ENCODE data around the gene TECR. TPM values are rescaled to one million over a fixed set of nuclear protein-coding genes. Genes with fewer than 3 reads are reported as not detected.

TECR gene
- total RNA-seq (100 to 1,000 TPM; 189 to 194 TPM), polyA plus RNA-seq (100 to 1,000 TPM; 246 to 269 TPM)

- H3K4me1 Mint-ChIP-seq = peaks cover 17 to 65% (median 44%) of the 10 kb centered on the region in 4 donors
- peak within 1 kb of the TSS; percentile 88 for H3K27ac ChIP-seq (ENCODE audit: low read depth, low read length)
- H3K27ac Mint-ChIP-seq = peak within 1 kb of the TSS; percentile 98 to 100 (median 99)
- H3K27me3 Mint-ChIP-seq = no peaks in the 10 kb centered on the region
- no peaks in the 10 kb centered on the region for H3K9me3 ChIP-seq (ENCODE audit: control insufficient read depth in 1 of 2, low read length in 2 of 2)
- intact Hi-C loops (cut with micrococcal nuclease) = loop anchor here (1.0 to 10.0 kb wide), 4 partner anchors 11 to 685 kb away; partner anchors contain the start of gene DNAJB1
- peaks cover 9 to 19% of the 10 kb centered on the region in 2 donors for H3K36me3 Mint-ChIP-seq
- ChIA-PET POLR2A (ENCODE audit: partially characterized antibody) (interaction anchor here (0.7 to 28.2 kb wide), 5 partner anchors 18 to 57 kb away, joined by 3 to 1220 read pairs (median 4); partner anchors contain the start of genes DNAJB1 and GIPC1), CTCF (ENCODE audit: partially characterized antibody) (interaction anchor here (0.9 to 1.4 kb wide), 2 partner anchors 12 to 13 kb away, joined by 3 read pairs; partner anchors contain the start of gene DNAJB1)
- H3K4me1 ChIP-seq (ENCODE audit: insufficient read depth, low read length) = peaks cover 47% of the 10 kb centered on the region
- peaks cover 4% of the 10 kb centered on the region for H3K36me3 ChIP-seq (ENCODE audit: insufficient read depth, low read length)
- peak within 1 kb of the TSS; percentile 99 to 100 for H3K4me3 ChIP-seq (ENCODE audit: low read length in 2 of 2)
- peak; percentile 100 for DNase-seq
- no peaks in the 10 kb centered on the region for H3K27me3 ChIP-seq (ENCODE audit: insufficient read depth, low read length)
- peaks cover 0 to 2% (median 0%) of the 10 kb centered on the region in 8 donors for H3K9me3 Mint-ChIP-seq
- H3K4me3 Mint-ChIP-seq = peak within 1 kb of the TSS; percentile 89 to 96 (median 94)
Measured at GRCh38 chr19:14529254-14530004, at the start of gene TECR. TSS of gene TECR (plus strand) at chr19:14529594. CDS start at chr19:14529697, 103 bp downstream.

DNA sequence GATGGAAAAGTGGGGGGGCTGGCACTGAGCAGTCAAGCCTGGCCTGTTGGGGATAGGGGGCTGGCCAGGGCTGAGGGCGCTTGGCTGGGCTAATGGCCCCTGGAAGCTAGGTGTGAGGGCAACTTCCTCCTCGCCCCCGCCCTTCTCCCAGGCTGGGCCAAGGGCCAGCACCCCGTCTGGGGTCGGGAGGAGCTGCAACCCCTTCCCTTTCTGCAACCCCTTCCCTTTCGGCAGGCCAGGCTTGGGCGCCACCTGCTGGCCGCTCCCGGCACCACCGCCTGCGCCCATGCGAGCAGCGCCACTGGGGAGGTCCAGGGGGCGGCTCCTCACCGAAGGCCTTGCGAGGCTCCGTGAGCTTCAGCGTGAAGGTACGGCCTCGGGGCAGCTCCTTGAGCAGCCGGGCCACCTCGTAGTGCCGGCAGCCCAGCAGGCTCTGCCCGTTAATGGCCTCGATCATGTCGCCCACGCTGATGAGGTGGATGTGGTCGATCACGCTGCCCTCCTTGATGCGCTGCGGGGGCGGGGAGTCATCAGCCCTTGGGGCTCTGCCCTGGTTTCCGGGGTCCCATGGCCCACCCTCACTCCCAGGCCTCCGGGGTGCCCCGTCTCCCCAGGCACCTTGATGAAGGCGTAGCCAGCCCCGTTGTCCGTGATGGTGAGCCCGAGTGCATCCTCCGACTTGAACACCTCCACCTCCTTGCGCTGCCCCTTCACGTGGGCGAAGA lies 49.3 kb upstream of the TECR start:
- H3K27ac ChIP-seq (ENCODE audit: low read depth, low read length) = no peak overlapping the region
- intact Hi-C loops (cut with micrococcal nuclease) = loop anchor here (2.0 to 10.0 kb wide), 3 partner anchors 47 to 343 kb away; partner anchors contain the start of genes ADGRL1, ASF1B and PKN1
- DNase-seq = peak; percentile 56 to 75 (median 64)
- H3K9me3 ChIP-seq (ENCODE audit: control insufficient read depth in 1 of 2, low read length in 2 of 2) = no peaks in the 10 kb centered on the region
- ChIA-PET CTCF (ENCODE audit: partially characterized antibody) (interaction anchor here (0.5 to 4.3 kb wide), 42 partner anchors 8 to 599 kb away, joined by 3 to 44 read pairs (median 4); partner anchors contain the start of genes ADGRE5, ASF1B, DDX39A and GIPC1), POLR2A (ENCODE audit: partially characterized antibody) (interaction anchor here (1.0 to 2.7 kb wide), 10 partner anchors 8 to 344 kb away, joined by 3 to 10 read pairs (median 4); partner anchors contain the start of genes ASF1B, DDX39A and GIPC1)
- peaks cover 7 to 15% (median 11%) of the 10 kb centered on the region in 4 donors for H3K4me1 Mint-ChIP-seq
- H3K27ac Mint-ChIP-seq = no peak overlapping the region
- no peaks in the 10 kb centered on the region for H3K27me3 ChIP-seq (ENCODE audit: insufficient read depth, low read length)
- no peaks in the 10 kb centered on the region for H3K9me3 Mint-ChIP-seq
- H3K4me3 ChIP-seq (ENCODE audit: low read length in 2 of 2) = no peak overlapping the region
- peaks cover 10% of the 10 kb centered on the region for H3K36me3 ChIP-seq (ENCODE audit: insufficient read depth, low read length)
- H3K36me3 Mint-ChIP-seq = peaks cover 6 to 15% of the 10 kb centered on the region in 2 donors
- no peak overlapping the region for H3K4me3 Mint-ChIP-seq
- H3K27me3 Mint-ChIP-seq = peaks cover 0 to 7% of the 10 kb centered on the region in 2 donors
- H3K4me1 ChIP-seq (ENCODE audit: insufficient read depth, low read length) = peaks cover 18% of the 10 kb centered on the region

DNA sequence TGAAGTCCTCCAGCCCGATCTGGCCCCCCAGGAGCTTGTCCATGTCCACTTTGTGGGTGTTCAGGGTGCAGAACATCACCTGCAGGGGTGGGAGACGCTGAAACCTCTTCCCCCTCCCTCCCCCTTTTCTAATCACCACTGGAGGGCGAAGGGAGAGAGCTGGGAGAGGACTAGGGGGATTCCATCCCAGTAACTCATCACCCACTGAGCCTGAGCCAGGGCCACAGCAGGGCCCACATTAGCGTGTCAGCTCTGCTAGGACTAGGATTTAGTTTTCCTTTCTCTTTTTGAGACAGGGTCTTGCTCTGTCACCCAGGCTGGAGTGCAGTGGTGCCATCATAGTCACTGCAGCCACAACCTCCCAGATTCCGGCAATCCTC lies 48.7 kb upstream of the TECR start:
- H3K4me1 Mint-ChIP-seq = peaks cover 7 to 12% (median 9%) of the 10 kb centered on the region in 4 donors
- H3K36me3 Mint-ChIP-seq = peaks cover 6 to 15% of the 10 kb centered on the region in 2 donors
- H3K9me3 Mint-ChIP-seq = no peaks in the 10 kb centered on the region
- Histone ChIP-seq H3K4me3 (ENCODE audit: low read length in 2 of 2) (no peak overlapping the region), H3K4me1 (ENCODE audit: insufficient read depth, low read length) (peaks cover 12% of the 10 kb centered on the region), H3K27me3 (ENCODE audit: insufficient read depth, low read length) (no peaks in the 10 kb centered on the region), H3K27ac (ENCODE audit: low read depth, low read length) (no peak overlapping the region), H3K36me3 (ENCODE audit: insufficient read depth, low read length) (peaks cover 10% of the 10 kb centered on the region), H3K9me3 (ENCODE audit: control insufficient read depth in 1 of 2, low read length in 2 of 2) (no peaks in the 10 kb centered on the region)
- ChIA-PET CTCF (ENCODE audit: partially characterized antibody) (interaction anchor here (0.5 to 4.3 kb wide), 40 partner anchors 9 to 599 kb away, joined by 3 to 44 read pairs (median 4); partner anchors contain the start of genes ADGRE5, ASF1B, DDX39A and GIPC1), POLR2A (ENCODE audit: partially characterized antibody) (interaction anchor here (1.0 to 2.4 kb wide), 8 partner anchors 9 to 344 kb away, joined by 3 to 10 read pairs (median 4); partner anchors contain the start of genes ASF1B and DDX39A)
- no peak overlapping the region for H3K4me3 Mint-ChIP-seq
- intact Hi-C loops (cut with micrococcal nuclease) = loop anchor here (2.0 to 10.0 kb wide), 3 partner anchors 48 to 344 kb away; partner anchors contain the start of genes ADGRL1, ASF1B and PKN1
- H3K27ac Mint-ChIP-seq = peak overlapping the region in 1 of 7 donors; percentile 23
- H3K27me3 Mint-ChIP-seq = peaks cover 0 to 7% of the 10 kb centered on the region in 2 donors
- DNase-seq = no peak

DNA sequence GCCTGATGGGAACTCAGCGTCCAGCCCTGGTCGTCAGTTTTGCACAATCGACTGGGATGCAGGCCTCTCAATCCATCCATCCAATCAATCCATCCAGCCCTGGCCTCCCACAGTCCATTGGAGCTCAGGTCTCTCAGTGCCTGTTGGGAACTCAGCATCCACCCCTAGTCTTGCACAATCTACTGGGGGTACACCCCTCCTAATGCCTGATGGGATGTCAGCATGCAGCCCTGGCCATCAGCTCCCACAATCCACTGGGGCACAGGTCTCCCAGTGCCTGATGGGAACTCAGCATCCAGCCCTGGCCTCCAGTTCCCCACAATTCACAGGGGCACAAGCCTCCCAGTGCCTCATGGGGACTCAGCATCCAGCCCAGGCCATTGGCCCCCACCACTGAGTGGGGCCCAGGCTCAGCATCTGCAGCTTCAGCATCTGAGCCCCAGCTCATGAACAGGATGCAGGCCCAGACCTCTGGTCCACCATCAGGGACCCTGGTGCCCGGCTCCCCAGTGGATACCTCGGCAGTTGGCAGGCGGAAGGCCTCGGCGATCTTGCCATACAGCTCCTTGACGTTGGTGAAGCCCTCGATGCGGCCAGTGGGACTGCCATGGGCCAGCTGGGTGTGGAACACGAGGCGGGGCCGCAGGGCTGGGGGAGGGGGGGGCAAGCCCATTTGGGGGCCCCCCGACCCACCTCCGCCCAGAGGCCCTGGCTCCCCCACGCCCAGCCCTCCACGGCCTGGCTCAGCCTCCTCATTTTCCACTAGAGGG lies 47.0 kb upstream of the TECR start:
- no peaks in the 10 kb centered on the region for H3K27me3 ChIP-seq (ENCODE audit: insufficient read depth, low read length)

GRCh38 chr19:14487370-14488125 lies 41.8 kb upstream of the TECR start:
- no peaks in the 10 kb centered on the region for H3K36me3 ChIP-seq (ENCODE audit: insufficient read depth, low read length)
- no peak overlapping the region for H3K4me3 ChIP-seq (ENCODE audit: low read length in 2 of 2)
- no peak overlapping the region for H3K27ac Mint-ChIP-seq
- no peak for DNase-seq
- H3K36me3 Mint-ChIP-seq = peaks cover 18 to 26% of the 10 kb centered on the region in 2 donors
- H3K4me1 Mint-ChIP-seq = peaks cover 7 to 9% (median 8%) of the 10 kb centered on the region in 4 donors
- peaks cover 5% of the 10 kb centered on the region for H3K4me1 ChIP-seq (ENCODE audit: insufficient read depth, low read length)
- H3K4me3 Mint-ChIP-seq = no peak overlapping the region
- no peaks in the 10 kb centered on the region for H3K9me3 Mint-ChIP-seq
- POLR2A ChIA-PET (ENCODE audit: partially characterized antibody) = interaction anchor here (1.0 to 2.9 kb wide), 3 partner anchors 17 to 63 kb away, joined by 3 to 13 read pairs (median 3); no protein-coding TSS in a partner anchor
- H3K27ac ChIP-seq (ENCODE audit: low read depth, low read length) = no peak overlapping the region
- CTCF ChIA-PET (ENCODE audit: partially characterized antibody) = interaction anchor here (0.8 to 2.9 kb wide), 10 partner anchors 9 to 351 kb away, joined by 3 to 12 read pairs (median 4); partner anchors contain the start of genes ASF1B and NDUFB7
- H3K27me3 Mint-ChIP-seq = no peaks in the 10 kb centered on the region
- intact Hi-C loops (cut with micrococcal nuclease) = loop anchor here (10.0 kb wide), 1 partner anchor 283 kb away; the partner anchor contains the start of gene ADGRL1
- H3K9me3 ChIP-seq (ENCODE audit: control insufficient read depth in 1 of 2, low read length in 2 of 2) = no peaks in the 10 kb centered on the region
- H3K27me3 ChIP-seq (ENCODE audit: insufficient read depth, low read length) = no peaks in the 10 kb centered on the region

More for the DNA sequence above, 47.0 kb upstream of the TECR start:
- ChIA-PET CTCF (ENCODE audit: partially characterized antibody) (interaction anchor here (0.7 to 4.3 kb wide), 11 partner anchors 10 to 346 kb away, joined by 3 to 44 read pairs (median 5); partner anchors contain the start of genes ASF1B and PKN1), POLR2A (ENCODE audit: partially characterized antibody) (interaction anchor here (1.2 kb wide), 1 partner anchor 13 kb away, joined by 3 read pairs; no protein-coding TSS in a partner anchor)
- intact Hi-C loops (cut with micrococcal nuclease) = loop anchor here (10.0 kb wide), 1 partner anchor 278 kb away; the partner anchor contains the start of gene ADGRL1
- Histone ChIP-seq H3K4me3 (ENCODE audit: low read length in 2 of 2) (no peak overlapping the region), H3K4me1 (ENCODE audit: insufficient read depth, low read length) (peaks cover 11% of the 10 kb centered on the region), H3K36me3 (ENCODE audit: insufficient read depth, low read length) (peaks cover 10% of the 10 kb centered on the region), H3K27ac (ENCODE audit: low read depth, low read length) (no peak overlapping the region), H3K9me3 (ENCODE audit: control insufficient read depth in 1 of 2, low read length in 2 of 2) (no peaks in the 10 kb centered on the region)
- Mint-ChIP-seq H3K9me3 (no peaks in the 10 kb centered on the region), H3K4me1 (peaks cover 5 to 7% (median 6%) of the 10 kb centered on the region in 4 donors), H3K36me3 (peaks cover 8 to 10% of the 10 kb centered on the region in 2 donors), H3K27ac (peak overlapping the region in 1 of 7 donors; percentile 21), H3K4me3 (no peak overlapping the region), H3K27me3 (no peaks in the 10 kb centered on the region)
- no peak for DNase-seq
